Immature natural killer cell (primary cell): ENCODE results near the gene PDE11A. TPM values are rescaled to one million over a fixed set of nuclear protein-coding genes. Genes with fewer than 3 reads are reported as not detected.

Experiments
- DNase-seq, 3 donors: peaks; one replicate each; pipeline ENCODE4 v3.0.0; 2022; ENCODE audit warnings: mixed read lengths in 1 of 3
- H3K27ac Mint-ChIP-seq, 6 donors: one replicate each; pipeline ENCODE4 v1.8.0; 2020; ENCODE audit warnings: mixed read lengths in 6 of 6, mild to moderate bottlenecking in 5 of 6, inconsistent platforms in 4 of 6, moderate library complexity in 3 of 6
- H3K27me3 Mint-ChIP-seq, 3 donors: one replicate each; pipeline ENCODE4 v1.8.0; 2020 to 2021; ENCODE audit warnings: low read depth in 3 of 3, mild to moderate bottlenecking in 3 of 3, mixed read lengths in 3 of 3, moderate library complexity in 3 of 3, inconsistent platforms in 1 of 3
- H3K36me3 Mint-ChIP-seq, 3 donors: one replicate each; pipeline ENCODE4 v1.8.0; 2020; ENCODE audit warnings: mixed read lengths in 3 of 3, inconsistent platforms in 2 of 3, mild to moderate bottlenecking in 2 of 3
- H3K4me1 Mint-ChIP-seq, 2 donors: one replicate each; pipeline ENCODE4 v1.8.0; 2020; ENCODE audit warnings: inconsistent platforms in 2 of 2, mild to moderate bottlenecking in 2 of 2, mixed read lengths in 2 of 2, moderate library complexity in 1 of 2
- H3K4me3 Mint-ChIP-seq, 5 donors: one replicate each; pipeline ENCODE4 v1.8.0; 2020; ENCODE audit warnings: mild to moderate bottlenecking in 5 of 5, mixed read lengths in 5 of 5, inconsistent platforms in 3 of 5, moderate library complexity in 3 of 5
- H3K9me3 Mint-ChIP-seq, 6 donors: one replicate each; pipeline ENCODE4 v1.8.0; 2020; ENCODE audit warnings: mild to moderate bottlenecking in 6 of 6, mixed read lengths in 6 of 6, inconsistent platforms in 4 of 6, moderate library complexity in 3 of 6
- polyA plus RNA-seq, 3 donors: library from polyadenylated mRNA; unstranded; fragments of 300-500 nt; fragmentation: Illumina TruSeq; gene quantifications; one replicate each; pipeline ENCODE4 v1.2.3, GENCODE V29; 2021

PDE11A gene
- polyA plus RNA-seq, 3 donors from 2014 or later = not detected

DNA sequence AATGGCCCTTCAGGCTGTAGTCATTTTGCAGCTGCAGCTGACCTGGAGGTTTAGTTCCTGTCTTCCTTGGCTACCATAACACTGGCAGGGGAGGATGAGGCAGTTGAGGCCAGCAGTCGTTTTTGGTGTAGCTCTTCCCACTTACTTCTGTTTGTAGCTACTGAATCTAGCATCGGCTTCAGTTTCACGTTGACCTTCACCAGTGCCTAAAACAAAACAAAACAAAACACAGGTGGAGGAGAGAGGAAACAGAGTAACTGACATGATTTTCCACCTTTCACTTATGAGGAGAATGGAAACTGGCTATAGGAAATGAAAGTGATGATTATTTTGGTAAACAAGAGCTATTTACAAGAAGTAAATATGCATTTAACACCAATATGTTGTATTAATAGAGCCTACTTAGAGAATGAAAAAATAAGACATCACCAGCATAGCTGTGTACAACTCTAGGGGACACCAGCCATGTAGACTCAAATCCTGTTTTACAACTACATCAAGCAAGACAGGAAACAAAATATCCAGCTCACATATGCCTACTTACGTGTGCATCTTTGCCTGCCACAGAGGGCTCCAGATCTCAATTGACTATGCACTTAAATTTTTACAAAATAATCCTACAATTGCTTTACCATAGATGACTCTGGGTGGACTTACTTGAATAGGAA lies 443.1 kb downstream of the PDE11A start:
- H3K4me1 Mint-ChIP-seq = no peaks in the 10 kb centered on the region
- DNase-seq = no peak
- H3K9me3 Mint-ChIP-seq = no peaks in the 10 kb centered on the region
- no peak overlapping the region for H3K27ac Mint-ChIP-seq
- no peak overlapping the region for H3K4me3 Mint-ChIP-seq
- H3K36me3 Mint-ChIP-seq = no peaks in the 10 kb centered on the region
- peaks cover 2 to 14% (median 9%) of the 10 kb centered on the region in 3 donors for H3K27me3 Mint-ChIP-seq

DNA sequence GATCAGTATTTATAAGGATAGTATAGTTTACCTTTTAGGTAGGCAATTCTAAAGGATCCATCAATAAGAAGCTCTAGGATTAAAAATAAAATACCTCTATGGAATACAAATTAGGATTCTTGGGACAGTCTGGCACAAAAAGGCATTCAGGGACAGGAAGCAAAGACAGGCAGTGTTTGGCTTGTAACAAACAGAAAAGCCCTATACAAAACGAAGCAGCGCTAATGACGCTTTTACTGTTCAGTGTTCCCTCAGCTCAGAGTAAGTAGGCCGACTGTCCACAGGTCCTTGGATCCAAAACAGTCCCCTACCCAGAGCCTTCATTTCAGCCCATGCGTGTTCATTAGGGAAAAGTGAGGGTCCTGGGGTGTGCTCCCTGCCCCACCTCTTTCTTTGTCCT lies 443.7 kb downstream of the PDE11A start:
- no peaks in the 10 kb centered on the region for H3K9me3 Mint-ChIP-seq
- no peak overlapping the region for H3K27ac Mint-ChIP-seq
- peaks cover 2 to 14% (median 8%) of the 10 kb centered on the region in 3 donors for H3K27me3 Mint-ChIP-seq

DNA sequence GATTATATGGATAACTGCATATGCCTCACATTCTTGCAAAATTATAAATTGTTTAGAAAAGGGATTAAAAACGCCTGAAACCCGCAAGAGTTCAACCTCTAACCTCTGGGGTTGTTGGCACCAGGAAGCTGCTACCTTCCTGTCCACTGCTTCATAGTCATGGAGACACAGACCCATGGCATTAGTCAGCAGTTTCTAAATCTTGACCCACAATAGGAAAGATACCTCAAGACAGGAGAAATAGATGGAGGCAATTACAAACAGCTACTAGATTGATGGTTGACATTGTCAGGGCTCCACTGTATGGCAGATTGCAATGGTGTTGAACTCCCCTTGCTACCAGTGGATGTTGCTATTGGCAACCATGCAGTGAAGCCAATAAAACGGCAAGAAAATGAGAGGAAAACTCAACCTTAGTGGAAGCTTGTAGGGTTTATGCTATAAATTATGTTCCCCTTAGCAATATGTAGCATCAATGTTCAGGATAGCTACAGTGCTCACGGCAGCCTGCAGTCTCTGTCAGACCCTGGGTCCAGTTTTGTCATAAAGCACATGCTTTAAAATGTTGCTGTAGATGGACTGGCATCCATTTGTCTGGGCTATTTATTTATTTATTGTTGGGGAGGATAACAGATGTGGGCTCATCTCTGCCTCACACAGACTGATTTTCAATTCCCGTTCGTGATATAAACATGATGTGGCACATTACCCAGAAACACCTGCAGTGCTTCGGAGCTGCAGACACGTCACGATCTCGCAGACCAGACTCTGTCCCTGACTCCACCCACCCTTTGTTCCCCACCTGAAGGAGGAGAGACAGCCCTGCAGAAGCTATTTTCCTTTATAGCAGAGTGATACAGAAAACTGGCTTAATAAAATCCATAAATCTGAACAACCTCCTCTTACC lies 446.6 kb downstream of the PDE11A start:
- no peaks in the 10 kb centered on the region for H3K4me1 Mint-ChIP-seq
- no peaks in the 10 kb centered on the region for H3K36me3 Mint-ChIP-seq
- no peak overlapping the region for H3K4me3 Mint-ChIP-seq
- no peaks in the 10 kb centered on the region for H3K9me3 Mint-ChIP-seq
- H3K27ac Mint-ChIP-seq = no peak overlapping the region
- DNase-seq = no peak
- H3K27me3 Mint-ChIP-seq = peaks cover 5 to 14% (median 7%) of the 10 kb centered on the region in 3 donors

More for the DNA sequence above, 443.7 kb downstream of the PDE11A start:
- Mint-ChIP-seq H3K4me3 (no peak overlapping the region), H3K4me1 (no peaks in the 10 kb centered on the region), H3K36me3 (no peaks in the 10 kb centered on the region)
- DNase-seq = no peak

DNA sequence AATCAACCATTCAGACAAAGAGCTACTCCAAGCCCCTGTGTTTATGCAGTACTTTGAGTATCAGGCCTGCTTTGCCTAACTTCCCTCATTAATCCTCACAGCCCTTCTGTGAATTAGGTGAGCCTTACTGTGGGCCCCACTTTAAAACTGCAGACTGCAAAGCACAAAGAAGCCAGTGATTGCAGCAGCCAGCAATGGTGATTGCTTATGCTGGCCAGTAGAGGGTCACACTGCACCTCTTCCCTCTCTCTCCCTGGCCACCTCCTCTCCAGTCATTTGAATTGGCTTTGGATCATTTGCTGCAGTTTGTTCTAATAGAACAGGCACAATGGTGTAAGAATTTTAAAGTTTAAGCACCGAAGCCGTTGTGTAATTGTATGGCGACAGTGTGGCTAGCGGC lies 450.1 kb downstream of the PDE11A start:
- no peaks in the 10 kb centered on the region for H3K9me3 Mint-ChIP-seq
- H3K36me3 Mint-ChIP-seq = no peaks in the 10 kb centered on the region
- no peak overlapping the region for H3K4me3 Mint-ChIP-seq
- peaks cover 8 to 16% of the 10 kb centered on the region in 2 donors for H3K4me1 Mint-ChIP-seq
- no peak overlapping the region for H3K27ac Mint-ChIP-seq
- peaks cover 12 to 17% (median 15%) of the 10 kb centered on the region in 3 donors for H3K27me3 Mint-ChIP-seq
- no peak for DNase-seq

DNA sequence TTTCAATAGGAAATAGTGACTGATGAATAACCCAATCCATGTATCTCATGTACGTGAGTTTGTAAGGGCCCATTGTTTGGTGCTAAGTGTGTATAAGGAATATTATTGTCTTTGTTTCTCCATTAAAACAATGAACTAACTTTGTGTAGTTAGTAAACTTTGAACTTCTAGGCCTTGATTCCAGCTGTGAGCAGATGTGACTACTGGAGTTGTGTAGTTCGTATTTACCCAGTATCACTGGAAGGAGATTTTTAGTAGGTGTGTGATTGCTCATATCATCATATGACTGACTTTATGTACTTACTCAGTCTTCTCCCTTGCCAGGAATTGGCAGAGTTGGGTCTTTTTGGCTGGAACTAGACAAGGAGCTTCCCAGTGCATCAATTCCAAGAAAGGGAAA lies 452.6 kb downstream of the PDE11A start:
- Mint-ChIP-seq H3K36me3 (no peaks in the 10 kb centered on the region), H3K27me3 (peaks cover 10 to 21% (median 13%) of the 10 kb centered on the region in 3 donors), H3K4me1 (peaks cover 8 to 16% of the 10 kb centered on the region in 2 donors), H3K27ac (no peak overlapping the region), H3K4me3 (no peak overlapping the region), H3K9me3 (peaks cover 0 to 3% (median 0%) of the 10 kb centered on the region in 6 donors)
- DNase-seq = no peak

DNA sequence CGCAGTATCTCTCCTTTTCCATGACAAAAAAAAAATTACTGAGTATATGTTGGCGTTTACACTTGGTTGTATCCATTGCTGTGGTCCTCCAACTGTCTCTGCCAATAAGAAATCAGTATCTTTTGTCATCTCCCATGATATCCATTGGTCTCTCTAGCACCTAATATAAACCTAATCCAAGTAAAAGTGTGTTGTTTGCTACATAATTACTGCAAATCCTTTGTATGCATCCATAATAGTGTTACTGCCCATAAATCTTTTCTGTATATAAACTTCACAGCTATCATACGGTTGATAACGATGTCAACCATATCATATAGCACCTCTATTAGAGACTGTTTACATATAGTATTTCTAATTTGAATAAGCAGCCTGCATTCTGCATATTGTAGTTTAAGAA lies 453.1 kb downstream of the PDE11A start:
- H3K9me3 Mint-ChIP-seq = peaks cover 0 to 3% (median 0%) of the 10 kb centered on the region in 6 donors
- no peaks in the 10 kb centered on the region for H3K36me3 Mint-ChIP-seq
- peak overlapping the region in 5 of 6 donors; percentile 99 to 100 (median 99) for H3K27ac Mint-ChIP-seq
- H3K27me3 Mint-ChIP-seq = peaks cover 10 to 24% (median 13%) of the 10 kb centered on the region in 3 donors
- H3K4me1 Mint-ChIP-seq = peaks cover 8 to 16% of the 10 kb centered on the region in 2 donors
- no peak for DNase-seq
- peak overlapping the region; percentile 22 to 98 (median 96) for H3K4me3 Mint-ChIP-seq

DNA sequence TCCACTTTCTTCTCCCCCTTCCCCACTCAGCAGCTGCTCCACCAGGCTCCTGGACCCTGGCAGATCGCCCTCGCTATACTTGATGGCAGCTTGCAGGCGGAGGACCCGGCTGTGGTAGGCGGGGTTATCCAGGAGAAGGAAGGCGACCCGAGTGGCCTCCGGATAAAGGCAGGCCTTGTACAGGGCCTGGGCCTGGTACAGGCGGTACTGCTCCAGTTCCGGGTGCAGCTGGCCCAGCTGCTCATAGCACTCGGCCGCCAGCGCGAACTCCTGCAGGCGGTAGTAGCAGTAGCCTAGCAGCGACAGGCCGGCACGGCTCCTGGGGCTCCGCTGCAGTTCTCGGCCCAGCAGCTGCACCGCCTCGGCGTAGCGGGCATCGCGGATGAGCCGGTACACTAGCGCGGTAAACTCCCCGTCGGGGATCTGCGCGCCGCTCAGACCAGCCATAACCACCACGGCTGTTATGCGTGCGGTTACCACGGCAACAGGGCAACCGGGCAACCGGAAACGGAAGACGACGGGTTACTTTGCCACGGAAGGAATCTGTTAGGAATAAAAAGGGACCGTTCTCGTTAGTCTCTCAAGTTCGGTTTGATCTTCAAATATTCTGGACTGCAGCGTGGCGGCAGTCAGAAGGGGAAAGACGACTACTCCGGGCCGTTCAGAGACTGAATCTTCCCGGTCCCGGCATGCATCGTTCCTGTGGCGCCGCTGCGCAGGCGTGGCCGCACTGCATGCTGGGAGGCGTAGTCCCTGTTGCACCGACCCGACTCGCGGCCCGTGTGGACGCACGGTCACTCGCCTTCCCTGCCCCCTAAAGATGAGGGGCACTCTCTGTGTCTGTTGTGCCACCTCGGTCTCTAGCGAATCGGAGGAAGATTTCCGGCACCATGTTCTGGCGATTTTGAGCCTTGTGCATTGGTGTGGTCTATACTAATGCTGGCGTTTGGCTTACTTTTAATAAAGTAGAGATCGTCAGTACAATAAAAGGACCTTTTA lies 454.0 kb downstream of the PDE11A start:
- Mint-ChIP-seq H3K27ac (peak overlapping the region; percentile 99 to 100 (median 99)), H3K36me3 (no peaks in the 10 kb centered on the region), H3K9me3 (peaks cover 0 to 3% (median 0%) of the 10 kb centered on the region in 6 donors), H3K4me1 (peaks cover 8 to 16% of the 10 kb centered on the region in 2 donors), H3K4me3 (peak overlapping the region; percentile 87 to 98 (median 98)), H3K27me3 (peaks cover 10 to 24% (median 13%) of the 10 kb centered on the region in 3 donors)
- DNase-seq = peak; percentile 93 to 95 (median 94)

DNA sequence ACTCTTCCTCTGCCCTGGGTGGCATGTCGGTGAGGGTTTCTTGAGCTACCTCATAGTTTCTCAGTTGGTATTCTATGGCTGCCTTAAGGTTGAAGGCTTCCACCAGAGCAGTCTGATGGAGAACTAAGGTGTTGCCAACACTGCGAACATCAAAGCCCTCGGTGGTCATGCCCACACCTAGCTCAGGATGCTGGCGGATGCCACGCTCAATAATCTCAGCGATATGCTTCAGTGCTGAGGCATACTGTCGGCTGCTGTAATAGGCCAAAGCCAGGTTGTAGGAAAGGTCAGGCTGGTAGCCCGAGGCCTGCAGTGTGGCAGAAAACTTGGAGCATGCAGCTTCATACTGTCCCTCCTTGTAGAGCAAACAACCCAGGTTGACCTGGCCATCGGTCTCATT lies 454.7 kb downstream of the PDE11A start:
- Mint-ChIP-seq H3K27ac (peak overlapping the region; percentile 99 to 100 (median 99)), H3K4me3 (peak overlapping the region; percentile 87 to 98 (median 98)), H3K4me1 (peaks cover 8 to 16% of the 10 kb centered on the region in 2 donors), H3K27me3 (peaks cover 10 to 24% (median 13%) of the 10 kb centered on the region in 3 donors), H3K9me3 (peaks cover 0 to 3% (median 0%) of the 10 kb centered on the region in 6 donors), H3K36me3 (no peaks in the 10 kb centered on the region)
- DNase-seq = no peak

DNA sequence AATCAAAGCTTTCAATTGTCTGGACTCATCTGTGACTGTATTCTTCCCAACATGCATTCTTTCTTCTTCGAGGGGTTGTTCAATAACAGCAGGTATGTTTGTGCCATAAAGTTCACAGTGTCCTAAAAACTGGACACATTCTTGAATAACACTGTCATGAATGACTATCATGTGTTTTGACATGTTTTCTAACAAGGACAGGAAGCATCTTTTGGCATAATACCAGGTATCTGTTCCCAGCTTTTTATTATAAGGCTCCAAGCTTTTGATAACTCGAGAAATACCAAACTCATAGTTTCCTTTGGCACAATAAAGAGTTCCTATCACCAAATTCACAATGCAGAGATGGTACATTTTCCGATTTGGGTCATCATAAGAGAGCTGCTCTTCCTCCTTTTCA lies 455.8 kb downstream of the PDE11A start:
- peaks cover 10 to 21% (median 13%) of the 10 kb centered on the region in 3 donors for H3K27me3 Mint-ChIP-seq
- H3K4me3 Mint-ChIP-seq = peak overlapping the region in 2 of 5 donors; percentile 8 to 12
- peak overlapping the region in 3 of 6 donors; percentile 15 to 39 (median 29) for H3K27ac Mint-ChIP-seq
- peaks cover 0 to 3% (median 0%) of the 10 kb centered on the region in 6 donors for H3K9me3 Mint-ChIP-seq
- no peak for DNase-seq
- no peaks in the 10 kb centered on the region for H3K36me3 Mint-ChIP-seq
- H3K4me1 Mint-ChIP-seq = peaks cover 8 to 16% of the 10 kb centered on the region in 2 donors

DNA sequence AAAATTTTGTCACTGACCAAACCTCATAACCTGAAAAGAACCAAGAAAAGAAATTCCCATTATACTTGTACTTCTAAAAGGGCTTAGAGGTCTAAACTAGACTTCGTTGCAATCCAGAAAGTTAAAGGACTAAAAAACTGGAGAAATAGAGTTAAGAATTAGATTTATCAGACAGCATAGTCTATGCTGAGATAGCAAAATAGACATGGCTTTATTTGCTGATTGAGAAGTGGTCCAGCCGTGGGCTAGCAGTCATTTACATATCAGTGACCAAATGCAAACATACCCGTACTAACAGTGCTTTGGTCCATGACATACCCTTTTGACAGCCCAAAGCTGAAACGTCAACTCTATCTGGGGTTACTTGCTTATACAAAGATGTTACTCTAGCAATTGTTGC lies 456.5 kb downstream of the PDE11A start:
- peaks cover 8 to 16% of the 10 kb centered on the region in 2 donors for H3K4me1 Mint-ChIP-seq
- no peaks in the 10 kb centered on the region for H3K36me3 Mint-ChIP-seq
- peaks cover 0 to 3% (median 0%) of the 10 kb centered on the region in 6 donors for H3K9me3 Mint-ChIP-seq
- no peak for DNase-seq
- peak overlapping the region in 1 of 5 donors; percentile 14 for H3K4me3 Mint-ChIP-seq
- H3K27ac Mint-ChIP-seq = peak overlapping the region in 2 of 6 donors; percentile 39 to 45
- peaks cover 10 to 21% (median 11%) of the 10 kb centered on the region in 3 donors for H3K27me3 Mint-ChIP-seq

DNA sequence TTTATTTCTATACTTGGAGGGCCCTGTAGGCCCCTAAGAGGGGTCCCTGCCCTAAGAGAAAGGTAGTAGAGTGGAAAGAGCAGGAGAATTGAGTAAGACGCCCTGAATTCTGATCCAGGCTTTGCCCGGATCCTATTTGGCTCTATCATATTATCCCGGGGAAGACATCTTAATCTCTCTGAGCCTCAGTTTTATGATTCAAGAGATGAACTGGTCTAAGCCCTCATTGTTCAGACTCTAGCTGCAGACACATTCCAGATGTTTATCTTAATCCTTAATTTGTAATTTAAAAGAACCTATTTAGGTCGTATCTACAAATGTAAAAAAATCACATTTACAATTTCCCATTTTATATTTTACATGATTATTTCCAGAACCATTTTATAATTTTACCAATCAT lies 459.9 kb downstream of the PDE11A start:
- Mint-ChIP-seq H3K4me1 (no peaks in the 10 kb centered on the region), H3K4me3 (no peak overlapping the region)

DNA sequence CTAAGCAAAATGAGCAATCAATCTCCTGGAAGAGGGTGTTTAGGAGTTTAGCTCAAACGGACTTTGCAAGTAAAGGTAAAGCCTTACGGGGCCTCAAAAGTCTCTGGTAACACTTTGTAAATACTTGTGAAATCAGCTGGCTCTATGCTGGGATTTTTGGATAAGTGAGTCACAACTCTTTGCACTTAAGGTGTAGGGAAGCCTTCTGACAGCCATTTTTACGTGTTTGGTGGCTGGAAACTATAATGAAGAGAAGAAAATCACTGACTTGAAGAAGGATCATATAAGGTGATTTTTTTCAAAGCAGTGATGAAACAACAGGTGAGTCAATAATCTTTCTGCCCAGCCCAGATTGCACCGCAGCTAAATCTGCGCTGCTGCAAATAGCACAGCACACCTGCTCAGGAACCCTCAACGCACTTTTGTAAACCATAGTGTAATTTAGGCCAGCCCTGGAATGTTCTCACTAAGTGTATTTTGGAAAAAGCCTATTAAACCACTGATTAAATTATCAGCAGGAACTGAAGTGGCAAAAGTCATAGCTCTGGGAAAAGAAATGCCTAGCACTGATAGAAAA lies 461.2 kb downstream of the PDE11A start:
- H3K27ac Mint-ChIP-seq = no peak overlapping the region
- peaks cover 4 to 7% (median 6%) of the 10 kb centered on the region in 3 donors for H3K27me3 Mint-ChIP-seq
- no peaks in the 10 kb centered on the region for H3K4me1 Mint-ChIP-seq
- DNase-seq = no peak
- no peaks in the 10 kb centered on the region for H3K9me3 Mint-ChIP-seq
- H3K36me3 Mint-ChIP-seq = no peaks in the 10 kb centered on the region
- H3K4me3 Mint-ChIP-seq = no peak overlapping the region

More for the DNA sequence above, 459.9 kb downstream of the PDE11A start:
- DNase-seq = no peak
- Mint-ChIP-seq H3K9me3 (peaks cover 0 to 3% (median 0%) of the 10 kb centered on the region in 6 donors), H3K27ac (no peak overlapping the region), H3K27me3 (peaks cover 2 to 12% (median 7%) of the 10 kb centered on the region in 3 donors), H3K36me3 (no peaks in the 10 kb centered on the region)
